NCI-H187 treated with DMSO at 0.1 percent for 48 hours (cell line): Measurements from ENCODE around the gene NDST1.

Experiments used
- DNase-seq: peaks from one replicate; lab custom pipeline; 2025; lab: John Stamatoyannopoulos, UW

NDST1 gene

DNA sequence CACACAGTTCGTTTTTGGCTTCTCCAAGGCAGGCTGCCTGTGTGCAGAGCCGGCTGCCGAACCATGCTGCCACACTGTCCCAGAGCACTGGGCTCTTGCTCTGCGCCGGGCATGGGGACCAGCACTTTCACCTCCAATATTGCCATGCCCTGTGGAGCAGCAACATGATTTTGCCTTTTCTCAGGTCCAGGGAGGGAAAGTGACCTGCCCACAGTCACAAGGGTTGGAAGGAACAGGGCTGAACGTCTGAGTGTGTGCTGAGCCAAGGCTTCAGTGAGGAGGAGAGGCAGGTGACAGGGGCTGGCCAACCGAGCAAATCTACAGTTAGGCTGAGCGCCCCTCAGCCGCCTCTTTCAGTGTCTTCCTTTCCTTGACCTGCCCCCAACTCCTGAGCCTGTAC is 98.5 kb downstream of the NDST1 start:
- DNase-seq: no peak

DNA sequence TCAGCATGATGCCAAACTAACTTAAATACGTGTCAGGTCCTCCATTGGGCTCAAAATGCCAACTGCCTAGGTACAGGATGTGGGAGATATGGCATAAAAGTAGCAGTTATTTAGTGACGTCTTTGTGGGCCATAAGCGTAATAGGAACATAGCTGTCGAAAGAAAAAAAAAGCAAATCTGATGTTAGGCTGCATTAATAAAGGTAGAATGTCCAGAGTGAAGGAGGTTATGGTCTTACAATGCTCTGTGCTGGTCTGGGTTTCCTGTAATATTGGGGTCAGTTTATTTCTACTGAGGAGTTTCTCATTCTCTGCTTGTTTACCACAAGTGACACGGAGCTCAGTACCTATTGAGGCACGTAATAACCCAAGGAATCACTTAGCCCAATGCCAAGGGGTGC is 99.2 kb downstream of the NDST1 start:
- no peak for DNase-seq
